Measurements from ENCODE around the gene HIF1A.
A peak's percentile ranks its signal among the peaks of the same experiment; 100 is the strongest.
"Not testable (repeated sequence)": the region's sequence is repeated elsewhere in the genome, so short reads cannot be mapped to it uniquely, and the experiment has no call there.

Gene HIF1A

GRCh38 chr14:61694830-61695694 is at the start of gene HIF1A:
TSS of gene HIF1A (plus strand) at chr14:61695513. CDS start at chr14:61695805, 292 bp downstream.
- peak; percentile 96 for DNase-seq

- DNase-seq = no peak
Measured at GRCh38 chr14:61646366-61647116, 48.8 kb upstream of the HIF1A start.

DNA sequence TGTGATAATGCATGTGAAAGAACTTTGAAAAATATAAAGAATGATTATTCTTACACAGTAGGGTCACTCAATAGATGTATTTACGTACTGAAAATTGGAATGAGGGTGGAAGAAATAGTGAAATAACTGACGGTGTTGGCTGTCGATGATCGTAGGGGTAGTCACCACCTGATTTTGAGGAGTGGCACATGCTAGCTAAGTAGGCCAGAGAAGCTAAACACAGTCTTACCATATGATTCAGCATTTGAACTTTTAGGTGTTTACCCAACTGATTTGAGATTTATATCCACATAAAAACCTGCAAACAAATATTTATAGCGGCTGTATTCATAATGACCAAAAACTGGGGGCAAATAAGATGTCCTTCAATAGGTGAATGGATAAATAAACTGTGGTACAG is 47.6 kb upstream of the HIF1A start:
- no peak for DNase-seq

DNA sequence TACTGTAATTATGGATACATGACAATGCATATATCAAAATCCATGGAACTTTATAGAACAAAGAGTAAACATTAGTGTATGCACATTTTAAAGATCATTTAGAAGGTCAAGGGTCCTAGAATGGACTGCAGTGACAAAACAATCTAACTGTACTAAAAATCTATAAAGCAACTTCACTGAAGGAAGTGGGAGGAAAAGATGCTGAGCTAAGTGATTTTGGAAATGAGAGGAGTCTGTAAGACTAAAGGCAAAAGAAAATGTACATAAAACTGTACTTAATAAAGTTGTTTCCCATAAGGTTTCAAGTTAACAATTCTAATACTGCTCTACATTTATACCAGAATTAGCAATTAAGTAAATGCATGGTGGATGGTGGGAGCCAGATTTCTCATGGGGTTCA is 46.9 kb upstream of the HIF1A start:
- no peak for DNase-seq

DNA sequence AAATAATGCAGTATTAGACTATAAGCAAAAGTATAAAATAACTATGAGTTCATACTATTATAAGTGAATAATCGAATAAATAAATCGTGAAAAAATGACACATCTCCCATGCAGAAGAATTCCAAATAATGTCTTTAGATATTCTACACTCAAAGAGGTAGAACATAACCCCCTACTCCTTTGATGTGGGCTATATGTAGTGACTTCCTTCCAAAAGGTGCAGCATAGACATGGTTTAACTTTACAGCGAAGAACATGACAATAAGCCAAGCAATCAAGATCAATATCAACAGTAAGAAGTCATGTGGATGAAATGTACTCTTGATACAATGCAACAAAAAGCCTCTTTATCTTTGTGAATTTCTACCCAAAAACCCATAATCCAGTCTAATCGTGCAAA is 46.0 kb upstream of the HIF1A start:
- no peak for DNase-seq

- DNase-seq = no peak
Measured at GRCh38 chr14:61651355-61651754, 44.0 kb upstream of the HIF1A start.

- DNase-seq = no peak
Measured at GRCh38 chr14:61652526-61653262, 42.6 kb upstream of the HIF1A start.

- no peak for DNase-seq
Measured at GRCh38 chr14:61653507-61653906, 41.8 kb upstream of the HIF1A start.

- no peak for DNase-seq
Measured at GRCh38 chr14:61654026-61654425, 41.3 kb upstream of the HIF1A start.

DNA sequence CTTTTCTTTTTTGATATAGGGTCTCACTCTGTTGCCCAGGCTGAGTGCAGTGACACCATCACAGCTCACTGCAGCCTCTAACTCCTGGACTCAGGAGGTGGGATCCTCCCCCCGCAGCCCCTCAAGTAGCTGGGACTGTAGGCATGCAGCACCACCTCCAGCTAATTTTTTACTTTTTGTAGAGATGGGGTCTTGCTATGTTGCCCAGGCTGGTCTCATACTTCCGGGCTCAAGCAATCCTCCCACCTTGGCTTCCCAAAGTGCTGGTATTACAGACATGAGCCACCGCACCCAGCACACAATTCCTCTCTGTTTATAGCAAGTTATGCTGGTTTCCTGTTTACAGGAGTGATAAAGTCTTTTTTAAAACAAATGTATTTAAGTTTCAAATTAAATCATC is 39.5 kb upstream of the HIF1A start:
- DNase-seq = no peak

DNA sequence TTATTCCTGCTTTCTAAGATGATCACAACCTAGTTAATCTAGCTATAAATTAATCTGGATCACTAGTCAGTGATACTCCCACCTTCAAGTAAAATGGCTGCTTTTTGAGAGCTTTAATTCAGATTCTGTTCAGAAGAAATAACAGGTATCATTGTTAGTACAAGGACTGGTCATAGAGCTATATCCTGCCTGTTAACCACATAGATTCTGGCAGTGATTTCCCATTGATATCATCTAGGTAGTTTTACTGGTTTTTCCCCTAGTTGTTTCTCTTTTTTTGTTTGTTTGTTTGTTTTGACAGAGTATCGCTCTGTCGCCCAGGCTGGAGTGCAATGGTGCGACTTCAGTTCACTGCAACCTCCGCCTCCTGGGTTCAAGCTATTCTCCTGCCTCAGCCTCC is 39.0 kb upstream of the HIF1A start:
- no peak for DNase-seq

DNA sequence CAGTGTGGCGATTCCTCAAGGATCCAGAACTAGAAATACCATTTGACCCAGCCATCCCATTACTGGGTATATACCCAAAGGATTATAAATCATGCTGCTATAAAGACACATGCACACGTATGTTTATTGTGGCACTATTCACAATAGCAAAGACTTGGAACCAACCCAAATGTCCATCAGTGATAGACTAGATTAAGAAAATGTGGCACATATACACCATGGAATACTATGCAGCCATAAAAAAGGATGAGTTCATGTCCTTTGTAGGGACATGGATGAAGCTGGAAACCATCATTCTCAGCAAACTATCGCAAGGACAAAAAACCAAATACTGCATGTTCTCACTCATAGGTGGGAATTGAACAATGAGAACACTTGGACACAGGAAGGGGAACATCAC is 37.2 kb upstream of the HIF1A start:
- not testable (repeated sequence) for DNase-seq

- DNase-seq = no peak
Measured at GRCh38 chr14:61659582-61659981, 35.7 kb upstream of the HIF1A start.

GRCh38 chr14:61661471-61662400 is 33.6 kb upstream of the HIF1A start:
- no peak for DNase-seq

DNA sequence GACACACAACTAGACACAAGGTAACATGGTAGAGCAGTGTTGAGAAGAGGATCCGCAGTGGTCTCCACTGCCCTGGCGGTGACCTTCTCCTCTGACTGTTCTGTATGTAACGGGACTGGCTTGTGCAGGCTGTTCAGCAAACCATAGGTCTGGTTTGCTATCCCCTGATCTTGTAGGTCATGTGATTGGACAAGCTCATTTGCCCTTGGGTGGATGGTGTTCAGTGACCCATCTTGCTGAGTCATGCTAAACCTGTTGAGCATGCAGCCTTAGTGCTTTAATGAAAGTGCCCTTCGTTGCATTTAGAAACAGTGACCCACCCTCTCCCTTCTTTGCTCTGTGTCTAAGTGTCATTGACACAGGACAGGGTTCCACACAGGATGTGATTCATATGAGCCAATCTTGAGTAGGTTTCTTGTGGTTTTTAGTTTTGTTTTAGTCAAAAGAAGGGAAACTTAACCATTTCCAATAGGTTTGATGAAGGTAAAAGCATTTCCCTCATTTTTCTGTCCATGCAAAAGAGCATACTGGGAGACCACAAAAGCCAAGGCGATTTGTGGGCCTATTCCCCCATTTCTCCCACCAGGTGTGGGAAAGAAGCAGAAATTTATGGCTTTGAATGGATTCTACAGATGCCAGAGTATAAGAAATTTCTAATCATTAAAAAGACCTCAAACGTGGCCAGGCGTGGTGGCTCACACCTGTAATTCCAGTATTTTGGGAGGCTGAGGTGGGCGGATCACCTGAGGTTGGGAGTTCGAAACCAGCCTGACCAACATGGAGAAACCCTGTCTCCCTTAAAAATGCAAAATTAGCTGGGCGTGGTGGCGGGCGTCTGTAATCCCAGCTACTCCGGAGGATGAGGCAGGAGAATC is 32.6 kb upstream of the HIF1A start:
- DNase-seq = peak; percentile 19

GRCh38 chr14:61663312-61663979 is 31.9 kb upstream of the HIF1A start:
- DNase-seq = no peak

DNA sequence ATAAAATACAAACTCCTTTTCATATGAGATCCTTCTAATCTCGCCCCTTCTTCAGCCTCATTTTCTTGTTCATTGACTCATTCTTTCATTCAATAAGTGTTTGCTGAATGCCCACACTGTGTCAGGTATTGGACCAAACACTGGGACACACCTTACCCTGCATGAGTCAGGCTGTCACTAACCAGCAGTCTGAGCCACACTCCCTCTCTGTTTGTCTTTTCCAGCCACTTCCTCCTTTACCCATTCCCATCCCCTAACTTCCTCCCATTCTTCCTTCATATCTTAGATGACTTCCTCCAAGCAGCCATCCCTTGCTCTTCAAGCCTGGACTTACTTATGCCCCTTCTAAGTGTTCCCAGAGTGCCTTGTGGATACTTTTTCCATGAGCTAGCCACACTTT is 27.0 kb upstream of the HIF1A start:
- no peak for DNase-seq

DNA sequence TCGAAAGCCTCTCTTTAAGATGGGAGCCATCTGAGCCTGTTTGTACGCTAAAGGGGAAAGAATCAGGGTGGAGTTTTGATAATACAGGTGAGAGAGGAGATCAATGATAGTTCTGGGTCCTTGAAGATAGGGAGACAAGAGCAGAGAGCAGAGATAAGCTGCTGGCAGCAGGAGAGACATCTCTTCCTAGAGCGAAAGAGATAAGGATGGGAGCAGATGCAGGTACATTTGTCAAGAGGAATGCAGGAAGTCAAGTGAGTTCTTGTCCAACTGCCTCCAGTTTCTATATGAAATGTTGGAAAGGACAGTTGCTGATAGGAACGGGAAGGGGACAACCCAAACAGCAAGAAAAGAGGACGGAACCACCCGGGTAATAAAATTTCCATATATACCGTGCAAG is 24.7 kb upstream of the HIF1A start:
- DNase-seq = no peak

- DNase-seq = peak; percentile 24
Measured at GRCh38 chr14:61671082-61671481, 24.2 kb upstream of the HIF1A start.

DNA sequence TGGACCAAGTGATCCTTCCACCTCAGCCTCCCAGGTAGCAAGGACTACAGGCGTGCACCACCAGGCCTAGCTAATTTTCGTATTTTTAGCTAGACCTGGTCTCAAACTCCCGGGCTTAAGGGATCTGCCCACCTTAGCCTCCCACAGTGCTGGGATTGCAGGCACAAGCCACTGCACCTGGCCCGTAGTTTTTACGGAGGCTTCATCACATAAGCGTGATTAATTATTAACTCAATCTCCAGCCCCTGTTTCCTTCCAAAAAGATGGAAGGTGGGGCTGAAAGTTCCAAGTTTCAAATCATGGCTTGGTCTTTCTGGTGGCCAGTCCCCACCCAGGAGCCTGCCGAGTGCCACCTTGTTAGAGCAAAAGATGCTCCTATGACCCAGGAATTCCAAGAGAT is 22.5 kb upstream of the HIF1A start:
- no peak for DNase-seq

DNA sequence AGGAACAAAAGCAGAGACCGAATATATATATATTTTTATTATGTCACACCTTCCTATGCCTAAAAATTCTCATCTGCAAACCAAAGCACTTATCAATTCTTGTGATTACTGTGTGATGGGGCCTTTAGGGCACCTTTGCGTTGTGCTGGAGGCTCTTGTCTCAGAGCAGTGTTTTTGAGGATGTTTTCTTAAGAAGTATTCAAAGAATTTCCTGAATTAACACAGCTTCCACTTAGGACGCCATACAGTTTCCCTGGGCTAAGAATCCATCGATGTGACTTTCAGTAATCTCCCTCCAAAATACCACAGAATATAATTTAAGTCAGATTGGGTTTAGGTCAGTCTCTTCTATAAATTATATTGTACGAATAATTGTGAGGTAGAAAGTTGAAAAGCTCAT is 22.0 kb upstream of the HIF1A start:
- DNase-seq = no peak
